NT2/D1 (cell line): ENCODE data around the gene STARD5.

Experiments used
- SUZ12 ChIP-seq: IDR thresholded peaks from 2 replicates; pipeline ENCODE4 v1.6.1; 2011; ENCODE audit not compliant: insufficient read length, insufficient read depth; ENCODE audit errors: extremely low read depth
- YY1 ChIP-seq: IDR thresholded peaks from 2 replicates; pipeline ENCODE4 v1.6.1; 2011; ENCODE audit not compliant: insufficient read length, insufficient read depth
- ZNF274 ChIP-seq: IDR thresholded peaks from 2 replicates; pipeline ENCODE4 v1.6.1; 2011; ENCODE audit warnings: mild to moderate bottlenecking, low read depth, low read length

GRCh38 chr15:81285461-81285860 is 38.5 kb downstream of the STARD5 start:
- no peak for TF ChIP-seq ZNF274
- TF ChIP-seq YY1 = no peak
- TF ChIP-seq SUZ12 = no peak
